C4-2B (cell line): ENCODE results near the gene ARPC1B.

ENCODE experiments used
- ZFX ChIP-seq: fragments of 450-650 bp; IDR thresholded peaks from 2 replicates; pipeline ENCODE4 v1.6.1; 2017
- TF ChIP-seq, protein P1 (sequence below): fragments of 450-650 bp; conservative IDR thresholded peaks from 2 replicates; pipeline ENCODE4 v1.5.1; 2017; ENCODE audit warnings: mild to moderate bottlenecking

DNA sequence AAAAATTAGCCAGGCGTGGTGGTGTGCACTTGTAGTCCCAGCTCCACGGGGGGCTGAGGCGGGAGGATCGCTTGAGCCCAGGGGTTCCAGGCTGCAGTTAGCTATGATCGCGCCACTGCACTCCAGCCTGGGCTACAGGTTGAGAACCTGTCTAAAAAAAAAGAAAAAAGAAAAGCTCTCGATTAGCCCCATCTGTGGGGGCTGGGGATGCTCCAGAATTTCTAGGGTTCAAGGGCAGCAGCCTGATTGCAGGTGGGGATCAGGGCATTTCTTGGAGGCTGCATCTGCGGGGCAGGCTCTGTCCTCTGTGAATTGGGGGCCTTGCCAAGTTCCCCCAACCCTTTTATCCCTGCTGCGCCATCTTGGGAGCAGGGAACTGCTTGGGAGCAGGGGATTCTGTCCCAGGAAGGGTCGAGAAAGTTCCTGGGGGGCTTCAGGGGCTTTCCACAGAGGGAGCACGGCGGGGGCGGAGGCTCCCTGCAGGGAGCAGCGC lies 49.5 kb upstream of the ARPC1B start:
- TF ChIP-seq, protein P1, sequence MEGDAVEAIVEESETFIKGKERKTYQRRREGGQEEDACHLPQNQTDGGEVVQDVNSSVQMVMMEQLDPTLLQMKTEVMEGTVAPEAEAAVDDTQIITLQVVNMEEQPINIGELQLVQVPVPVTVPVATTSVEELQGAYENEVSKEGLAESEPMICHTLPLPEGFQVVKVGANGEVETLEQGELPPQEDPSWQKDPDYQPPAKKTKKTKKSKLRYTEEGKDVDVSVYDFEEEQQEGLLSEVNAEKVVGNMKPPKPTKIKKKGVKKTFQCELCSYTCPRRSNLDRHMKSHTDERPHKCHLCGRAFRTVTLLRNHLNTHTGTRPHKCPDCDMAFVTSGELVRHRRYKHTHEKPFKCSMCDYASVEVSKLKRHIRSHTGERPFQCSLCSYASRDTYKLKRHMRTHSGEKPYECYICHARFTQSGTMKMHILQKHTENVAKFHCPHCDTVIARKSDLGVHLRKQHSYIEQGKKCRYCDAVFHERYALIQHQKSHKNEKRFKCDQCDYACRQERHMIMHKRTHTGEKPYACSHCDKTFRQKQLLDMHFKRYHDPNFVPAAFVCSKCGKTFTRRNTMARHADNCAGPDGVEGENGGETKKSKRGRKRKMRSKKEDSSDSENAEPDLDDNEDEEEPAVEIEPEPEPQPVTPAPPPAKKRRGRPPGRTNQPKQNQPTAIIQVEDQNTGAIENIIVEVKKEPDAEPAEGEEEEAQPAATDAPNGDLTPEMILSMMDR, result no peak
- TF ChIP-seq ZFX, result no peak
